ENCODE measurements around the gene ACTN3.

DNA sequence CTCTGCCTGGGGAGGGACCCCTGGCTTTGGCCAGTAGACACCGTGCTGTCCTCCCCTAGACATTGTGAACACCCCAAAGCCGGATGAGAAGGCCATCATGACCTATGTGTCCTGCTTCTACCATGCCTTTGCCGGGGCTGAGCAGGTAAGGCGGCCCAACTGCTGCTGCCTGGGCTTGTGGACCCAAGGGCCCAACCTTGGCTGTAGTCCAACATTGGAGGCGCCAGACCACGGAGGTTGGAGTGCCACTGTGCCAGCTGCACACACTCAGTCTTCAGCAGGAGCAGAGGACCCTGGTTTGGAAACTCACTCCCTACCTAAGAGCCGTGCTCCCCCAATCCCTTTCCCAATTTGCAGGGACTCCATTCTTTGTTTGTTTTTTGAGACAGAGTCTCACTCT is 9.4 kb downstream of the ACTN3 start:
- TF ChIP-seq, protein P1, sequence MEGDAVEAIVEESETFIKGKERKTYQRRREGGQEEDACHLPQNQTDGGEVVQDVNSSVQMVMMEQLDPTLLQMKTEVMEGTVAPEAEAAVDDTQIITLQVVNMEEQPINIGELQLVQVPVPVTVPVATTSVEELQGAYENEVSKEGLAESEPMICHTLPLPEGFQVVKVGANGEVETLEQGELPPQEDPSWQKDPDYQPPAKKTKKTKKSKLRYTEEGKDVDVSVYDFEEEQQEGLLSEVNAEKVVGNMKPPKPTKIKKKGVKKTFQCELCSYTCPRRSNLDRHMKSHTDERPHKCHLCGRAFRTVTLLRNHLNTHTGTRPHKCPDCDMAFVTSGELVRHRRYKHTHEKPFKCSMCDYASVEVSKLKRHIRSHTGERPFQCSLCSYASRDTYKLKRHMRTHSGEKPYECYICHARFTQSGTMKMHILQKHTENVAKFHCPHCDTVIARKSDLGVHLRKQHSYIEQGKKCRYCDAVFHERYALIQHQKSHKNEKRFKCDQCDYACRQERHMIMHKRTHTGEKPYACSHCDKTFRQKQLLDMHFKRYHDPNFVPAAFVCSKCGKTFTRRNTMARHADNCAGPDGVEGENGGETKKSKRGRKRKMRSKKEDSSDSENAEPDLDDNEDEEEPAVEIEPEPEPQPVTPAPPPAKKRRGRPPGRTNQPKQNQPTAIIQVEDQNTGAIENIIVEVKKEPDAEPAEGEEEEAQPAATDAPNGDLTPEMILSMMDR (IDR thresholded peaks at IDR 0.05), result no peak
- no peak for TF ChIP-seq POLR2A (IDR thresholded peaks at IDR 0.05)

Data from heart left ventricle (tissue), 13 donors.